ENCODE data around the gene KRTAP1-5. TPM values are rescaled to one million over a fixed set of nuclear protein-coding genes. Genes with fewer than 3 reads are reported as not detected.
"Not testable (repeated sequence)": the region's sequence is repeated elsewhere in the genome, so short reads cannot be mapped to it uniquely, and the experiment has no call there.

The KRTAP1-5 gene
- total and polyA plus RNA-seq, 11 donors, result not detected

- no peak for TF ChIP-seq CTCF (IDR thresholded peaks at IDR 0.05)
- no peak for TF ChIP-seq POLR2A (IDR thresholded peaks at IDR 0.05)
- no peak for ATAC-seq
- Histone ChIP-seq H3K9me3 (no peaks in the 10 kb centered on the region), H3K4me3 (no peak overlapping the region), H3K27me3 (peaks cover 0 to 15% (median 0%) of the 10 kb centered on the region in 9 donors), H3K27ac (no peak overlapping the region), H3K4me1 (no peaks in the 10 kb centered on the region), H3K36me3 (no peaks in the 10 kb centered on the region)
- intact Hi-C loops (cut with DNase I), result no loop called here
- no peak for DNase-seq
- WGBS, 4 donors, result 61 to 74% (median 70%) methylated on average over 3 of the region's 3 CpGs
Observed at GRCh38 chr17:41069031-41069430, 42.0 kb upstream of the KRTAP1-5 start.

DNA sequence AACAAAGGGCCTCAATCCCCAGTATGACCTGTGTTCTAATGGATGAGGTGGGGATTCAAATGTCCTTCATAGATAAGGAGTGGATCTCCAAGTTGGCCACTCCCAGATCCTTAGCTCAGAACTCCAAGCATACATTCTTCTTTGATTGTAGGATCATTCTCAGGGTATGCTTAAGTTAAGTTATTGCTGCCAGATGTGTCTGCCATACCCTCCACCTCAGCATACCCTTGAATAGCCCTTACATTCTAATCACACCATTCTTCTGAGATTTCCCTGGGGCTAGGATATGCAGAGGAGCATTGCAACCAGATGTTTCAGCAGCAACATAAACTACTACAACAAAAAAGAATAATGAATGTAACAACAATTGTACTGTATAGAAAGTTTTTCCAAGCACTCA is 40.3 kb upstream of the KRTAP1-5 start:
- Histone ChIP-seq H3K27ac (no peak overlapping the region), H3K27me3 (peaks cover 0 to 13% (median 0%) of the 10 kb centered on the region in 9 donors), H3K9me3 (no peaks in the 10 kb centered on the region), H3K4me3 (no peak overlapping the region), H3K36me3 (no peaks in the 10 kb centered on the region), H3K4me1 (no peaks in the 10 kb centered on the region)
- no peak for DNase-seq
- intact Hi-C loops (cut with DNase I), result no loop called here
- no peak for TF ChIP-seq POLR2A (IDR thresholded peaks at IDR 0.05)
- TF ChIP-seq CTCF (IDR thresholded peaks at IDR 0.05), result no peak
- ATAC-seq, result no peak

DNA sequence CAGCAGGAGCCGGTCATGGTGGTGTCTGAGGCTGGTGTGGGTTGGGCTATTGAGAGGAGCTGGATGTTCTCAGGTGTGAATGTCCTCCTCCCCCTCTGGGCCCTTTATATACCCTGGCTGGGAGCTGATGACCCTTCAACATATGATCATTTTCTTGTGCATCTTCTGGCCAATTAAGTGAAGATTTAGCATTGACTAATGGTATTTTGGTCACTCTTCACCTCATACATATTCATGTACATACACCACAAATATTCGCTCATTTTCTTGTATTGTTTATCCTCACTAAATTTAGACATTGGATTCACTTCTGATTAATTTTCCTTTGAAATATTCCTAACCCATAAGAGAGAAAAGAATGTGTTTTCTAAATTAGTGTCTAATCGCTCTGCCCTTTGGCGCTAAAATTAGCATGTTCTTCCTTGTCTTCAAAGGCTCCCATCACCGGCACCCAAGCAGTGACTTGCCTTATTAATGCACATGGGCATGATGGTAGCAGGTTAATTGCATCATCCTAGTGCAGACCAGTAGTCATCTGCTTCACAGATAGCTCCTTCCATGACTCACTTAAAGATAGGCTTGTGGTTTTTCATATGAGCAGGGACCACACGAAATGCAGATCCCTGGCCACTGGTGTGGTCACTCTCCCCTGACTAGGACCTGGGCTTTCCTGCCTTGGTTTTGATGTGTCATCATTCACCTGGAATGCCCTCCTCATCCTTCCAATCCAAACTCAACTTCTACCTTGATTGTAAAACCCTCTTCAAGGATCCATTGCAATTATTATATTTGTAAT is 39.0 kb upstream of the KRTAP1-5 start, which contains the start of gene KRTAP2-4:
Gene KRTAP2-4 (minus strand): TSS at position 51 of the 796 bp plus-strand sequence. CDS start 34 bp downstream, at position 17.
- peaks cover 0 to 22% (median 3%) of the 10 kb centered on the region in 9 donors for H3K27me3 ChIP-seq
- H3K27ac ChIP-seq, result no peak within 1 kb of the TSS
- ATAC-seq (no peak), DNase-seq (no peak)
- intact Hi-C loops (cut with DNase I), result no loop called here
- H3K4me3 ChIP-seq, result no peak within 1 kb of the TSS
- no peaks in the 10 kb centered on the region for H3K9me3 ChIP-seq
- 78 to 96% (median 88%) methylated on average over 6 of the region's 6 CpGs for WGBS, 4 donors
- no peaks in the 10 kb centered on the region for H3K4me1 ChIP-seq
- TF ChIP-seq POLR2A (IDR thresholded peaks at IDR 0.05) (no peak), CTCF (IDR thresholded peaks at IDR 0.05) (no peak)
- H3K36me3 ChIP-seq, result no peaks in the 10 kb centered on the region

GRCh38 chr17:41065016-41065689 is 38.1 kb upstream of the KRTAP1-5 start:
- H3K4me3 ChIP-seq; intact Hi-C loops (cut with DNase I); DNase-seq; H3K4me1 ChIP-seq; H3K9me3 ChIP-seq; ATAC-seq; H3K36me3 ChIP-seq; H3K27ac ChIP-seq: not testable (repeated sequence)
- peaks cover 0 to 31% (median 8%) of the 10 kb centered on the region in 9 donors for H3K27me3 ChIP-seq
- 57 to 68% (median 64%) methylated on average over 7 of the region's 16 CpGs for WGBS, 4 donors

Measured in heart left ventricle (tissue), 16 donors.